NCI-H524 treated with DMSO at 0.1 percent for 48 hours (cell line): Measurements from ENCODE around the gene GNAO1.

Experiments used
- DNase-seq: peaks from one replicate; lab custom pipeline; 2025; lab: John Stamatoyannopoulos, UW

GNAO1 gene

DNA sequence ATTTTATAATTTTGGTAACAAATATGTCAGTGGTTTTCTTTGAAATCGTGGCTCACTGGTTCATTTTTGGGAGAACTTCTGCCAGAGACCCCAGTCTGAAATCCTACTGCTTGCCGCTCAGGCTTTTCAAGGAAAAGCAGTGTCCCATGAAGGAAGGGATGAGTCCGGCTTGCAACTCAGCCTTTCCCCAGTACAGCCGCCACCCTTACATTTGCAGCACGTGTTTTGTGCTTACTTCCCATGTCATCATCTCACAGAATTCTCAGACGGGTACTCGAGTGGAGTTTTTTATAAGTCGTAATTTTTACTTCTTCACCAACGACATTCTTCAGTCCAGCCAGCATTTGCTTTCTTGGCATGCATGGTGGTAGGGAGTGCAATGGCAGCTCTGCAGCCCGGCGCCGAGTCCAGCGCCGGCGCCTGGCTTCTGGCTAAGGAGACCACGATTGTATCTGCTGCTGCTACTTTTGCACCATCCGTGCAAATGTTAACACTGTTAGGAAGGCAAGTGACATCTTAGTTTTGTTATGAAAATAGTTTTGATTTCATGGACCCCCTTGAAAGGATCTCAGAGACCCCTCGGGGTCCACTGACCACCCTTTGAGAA is 123.1 kb downstream of the GNAO1 start:
- no peak for DNase-seq

DNA sequence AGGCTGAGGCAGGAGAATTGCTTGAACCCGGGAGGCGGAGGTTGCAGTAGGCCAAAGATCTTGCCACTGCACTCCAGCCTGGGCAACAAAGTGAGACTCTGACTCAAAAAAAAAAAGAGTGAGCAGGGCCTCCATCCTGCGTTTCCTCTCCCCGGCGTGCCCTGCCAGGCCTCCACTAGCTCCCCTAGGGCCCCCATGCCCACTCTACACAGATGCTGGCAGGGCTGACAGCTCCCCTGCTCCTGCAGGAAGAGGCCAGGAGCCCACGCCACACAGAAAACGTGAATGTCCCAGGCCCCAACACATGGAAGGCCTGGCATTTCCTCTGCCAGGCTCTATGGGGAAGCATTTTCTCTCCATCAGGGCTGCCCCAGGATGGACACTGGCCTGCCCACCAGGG is 124.7 kb downstream of the GNAO1 start:
- DNase-seq: no peak

DNA sequence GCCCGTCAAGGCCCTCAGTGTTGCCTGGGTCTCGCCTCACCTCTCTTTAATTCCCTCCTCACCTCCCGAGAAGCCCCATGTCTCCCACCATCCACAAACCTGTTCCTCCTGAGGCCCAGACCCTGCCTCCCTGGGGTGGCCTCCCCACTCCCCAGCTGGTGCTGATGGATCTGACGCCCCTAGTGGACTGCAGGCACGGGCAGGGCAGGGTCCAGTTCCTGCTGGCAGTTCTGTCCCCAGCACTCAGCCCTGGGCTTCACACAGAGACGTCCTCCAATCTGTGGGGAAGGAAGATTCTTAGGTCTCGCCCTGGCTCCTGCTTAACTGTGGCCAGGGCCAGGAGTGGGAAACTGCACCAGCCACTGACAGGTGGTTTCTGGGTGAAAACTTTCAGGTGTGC is 125.3 kb downstream of the GNAO1 start:
- DNase-seq: no peak

DNA sequence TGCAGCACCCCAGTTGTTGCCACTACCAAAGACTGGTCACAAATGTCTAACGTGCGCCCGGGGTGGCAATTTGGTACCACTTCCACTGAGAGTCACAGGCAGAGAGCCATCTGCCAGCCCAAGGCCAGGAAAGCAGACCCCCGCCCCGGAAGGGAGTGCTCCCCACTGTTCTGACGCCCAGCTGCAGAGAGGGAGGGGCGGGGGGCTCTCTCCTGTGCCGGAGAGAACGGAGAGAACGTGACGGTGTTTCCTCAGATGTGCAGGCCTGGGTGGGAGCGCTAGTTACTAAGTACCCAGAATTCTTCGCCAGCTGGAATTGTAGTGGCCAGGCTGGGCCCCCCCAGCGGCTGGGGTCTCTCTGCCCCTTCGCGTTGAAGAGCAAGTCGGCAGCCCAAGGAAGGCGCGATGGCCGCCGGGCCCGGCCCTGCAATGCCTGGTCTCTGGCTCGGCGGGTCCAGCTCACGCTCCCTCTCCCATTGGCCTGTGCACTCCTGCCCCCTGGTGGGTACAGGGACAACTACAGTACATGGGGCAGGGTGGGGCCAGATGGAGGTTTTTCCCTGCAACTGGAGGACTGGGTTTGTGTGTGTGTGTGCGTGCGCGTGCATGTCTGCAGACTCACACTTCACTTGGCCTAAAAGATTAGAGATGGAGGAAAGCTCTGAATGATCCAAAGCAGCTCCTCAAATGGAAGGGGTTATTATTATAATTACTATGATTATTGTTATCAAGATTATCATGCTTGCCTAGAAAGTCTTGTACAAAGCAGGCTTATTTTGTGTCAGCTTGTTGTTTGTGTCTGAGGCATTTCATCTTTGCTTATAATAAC is 126.9 kb downstream of the GNAO1 start:
- DNase-seq: no peak

- no peak for DNase-seq
Measured at GRCh38 chr16:56318827-56319140, 127.5 kb downstream of the GNAO1 start.

DNA sequence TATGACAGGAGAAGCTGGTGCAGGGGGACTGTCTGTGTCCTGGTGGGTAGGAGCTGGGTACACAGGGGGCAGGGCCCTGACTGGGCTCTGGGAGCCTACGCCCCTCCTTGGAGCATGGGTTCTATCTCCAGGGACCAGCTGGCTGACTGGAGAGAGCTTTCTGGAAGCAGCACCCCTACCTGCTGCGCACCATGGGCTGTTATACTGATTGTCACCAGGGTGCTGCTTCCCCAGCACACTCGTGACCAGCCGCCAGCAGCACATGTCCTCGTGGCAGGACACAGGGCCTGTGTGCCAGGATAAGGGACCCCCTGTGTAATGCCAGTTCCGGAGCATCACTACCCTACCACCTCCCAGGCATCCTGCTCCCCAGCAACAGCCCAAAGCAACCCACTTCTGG is 128.1 kb downstream of the GNAO1 start:
- DNase-seq: no peak

DNA sequence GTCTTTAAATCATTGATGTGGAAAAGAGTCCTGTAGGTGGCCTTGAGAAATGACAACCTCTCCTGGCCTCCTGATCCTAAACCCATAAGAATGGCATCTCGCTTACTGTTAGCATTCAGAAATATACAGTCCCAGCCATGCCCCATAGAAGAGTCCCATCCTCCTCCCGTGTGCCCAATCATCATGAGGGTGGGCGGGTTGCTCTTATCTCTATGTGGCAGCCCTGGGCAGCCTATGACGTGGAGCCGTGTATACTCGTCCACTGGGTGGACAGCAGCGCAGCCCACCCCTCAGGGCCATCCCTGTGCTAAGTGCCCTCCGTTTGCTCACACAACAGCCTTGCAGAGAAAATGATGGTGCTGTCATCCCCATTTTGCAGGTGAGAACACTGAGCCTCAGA is 128.8 kb downstream of the GNAO1 start:
- DNase-seq: no peak

GRCh38 chr16:56320811-56321558 is 129.7 kb downstream of the GNAO1 start:
- DNase-seq: no peak

GRCh38 chr16:56321571-56321970 is 130.3 kb downstream of the GNAO1 start:
- DNase-seq: no peak

DNA sequence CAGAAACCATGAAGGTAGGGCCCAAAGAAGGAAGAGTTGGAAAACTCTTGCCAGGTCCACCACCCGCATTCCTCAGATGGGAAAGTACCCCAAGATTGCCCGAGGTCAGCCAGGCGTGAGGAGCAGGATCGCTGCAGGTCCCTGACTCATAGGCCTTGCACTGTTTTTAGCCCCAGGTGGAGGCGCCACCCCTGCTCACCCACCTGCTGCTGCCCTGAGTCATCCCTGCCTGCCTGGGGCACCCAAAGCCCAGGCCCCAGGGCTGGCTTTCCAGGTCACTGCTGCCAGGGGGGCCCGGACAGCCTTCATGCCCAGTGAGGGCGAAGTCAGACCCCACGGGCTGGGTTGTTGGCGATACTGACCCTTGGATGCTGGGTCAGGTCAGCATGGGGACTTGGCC is 133.1 kb downstream of the GNAO1 start:
- no peak for DNase-seq

DNA sequence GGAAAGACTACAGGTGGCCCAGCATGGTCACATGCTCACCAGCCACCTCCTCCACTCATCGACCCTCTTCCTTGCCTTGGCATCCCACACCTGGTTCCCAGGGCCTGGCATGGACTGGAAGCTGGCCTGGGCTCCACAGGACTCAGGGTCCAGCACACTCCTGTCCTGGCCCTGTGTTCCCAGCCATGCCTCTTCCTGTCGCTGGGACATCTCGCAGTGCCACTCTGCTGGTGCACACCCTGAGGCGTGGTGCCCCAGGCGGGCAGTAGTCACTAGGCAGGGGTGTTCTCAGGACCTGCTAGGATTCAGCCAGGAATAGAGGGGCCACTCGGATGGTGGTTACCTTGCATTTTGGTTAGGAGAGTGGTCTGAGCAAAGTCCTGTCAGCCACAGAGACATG is 134.7 kb downstream of the GNAO1 start:
- DNase-seq: no peak

- no peak for DNase-seq
Measured at GRCh38 chr16:56327071-56327928, 136.0 kb downstream of the GNAO1 start.

GRCh38 chr16:56327929-56328258 is 136.6 kb downstream of the GNAO1 start:
- no peak for DNase-seq

DNA sequence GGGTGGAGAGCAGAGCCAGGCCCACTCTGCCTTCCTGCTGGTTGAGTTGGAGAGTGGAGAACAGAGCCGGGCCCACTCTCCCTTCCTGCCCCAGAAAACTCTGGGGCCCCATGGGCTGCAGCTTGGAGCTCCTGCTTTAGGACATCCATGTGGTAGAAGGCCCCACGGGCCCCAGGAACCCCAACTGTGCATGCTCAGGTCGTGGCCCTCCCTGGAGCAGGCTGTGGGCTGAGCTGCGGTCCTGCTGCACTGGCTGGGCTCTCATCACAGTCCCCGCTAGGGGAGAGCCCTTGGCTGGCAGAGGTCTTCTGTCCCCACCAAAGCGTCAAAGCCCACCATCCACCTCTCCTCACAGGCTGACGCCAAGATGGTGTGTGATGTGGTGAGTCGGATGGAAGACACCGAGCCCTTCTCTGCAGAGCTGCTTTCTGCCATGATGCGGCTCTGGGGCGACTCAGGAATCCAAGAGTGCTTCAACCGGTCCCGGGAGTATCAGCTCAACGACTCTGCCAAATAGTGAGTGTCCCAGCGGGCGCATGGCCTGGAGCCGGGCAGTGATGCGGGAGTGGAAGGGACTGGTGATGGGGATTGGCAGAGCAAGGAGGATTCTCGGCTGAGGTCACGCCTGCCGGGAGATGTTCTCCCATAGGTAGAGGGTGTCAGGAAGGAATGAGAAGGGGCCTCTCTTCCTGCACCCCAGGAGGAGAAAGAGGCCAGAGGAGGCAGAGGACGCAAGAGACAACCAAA is 137.2 kb downstream of the GNAO1 start:
- DNase-seq: no peak

- no peak for DNase-seq
Measured at GRCh38 chr16:56329887-56330286, 138.6 kb downstream of the GNAO1 start.

GRCh38 chr16:56330476-56330875 is 139.2 kb downstream of the GNAO1 start:
- no peak for DNase-seq

GRCh38 chr16:56331399-56331798 is 140.1 kb downstream of the GNAO1 start:
- no peak for DNase-seq

- no peak for DNase-seq
Measured at GRCh38 chr16:56331915-56332314, 140.6 kb downstream of the GNAO1 start.

GRCh38 chr16:56332464-56333079 is 141.3 kb downstream of the GNAO1 start:
- no peak for DNase-seq

DNA sequence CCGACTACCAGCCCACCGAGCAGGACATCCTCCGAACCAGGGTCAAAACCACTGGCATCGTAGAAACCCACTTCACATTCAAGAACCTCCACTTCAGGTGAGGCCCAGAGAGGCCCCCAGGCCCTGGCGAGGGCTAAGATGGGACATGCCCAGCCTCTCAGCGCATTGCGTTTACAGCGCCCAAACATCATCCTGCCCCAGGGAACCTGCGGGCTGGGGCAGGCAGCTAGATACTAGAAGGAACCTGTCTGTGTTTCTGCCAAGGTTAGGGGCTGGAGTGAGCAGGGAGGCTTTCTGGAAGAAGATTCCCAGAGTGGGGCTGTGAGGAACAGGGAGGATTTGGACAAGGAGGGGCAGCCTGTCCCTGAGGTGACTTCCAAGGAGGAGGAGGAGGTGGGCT is 143.5 kb downstream of the GNAO1 start:
- no peak for DNase-seq

DNA sequence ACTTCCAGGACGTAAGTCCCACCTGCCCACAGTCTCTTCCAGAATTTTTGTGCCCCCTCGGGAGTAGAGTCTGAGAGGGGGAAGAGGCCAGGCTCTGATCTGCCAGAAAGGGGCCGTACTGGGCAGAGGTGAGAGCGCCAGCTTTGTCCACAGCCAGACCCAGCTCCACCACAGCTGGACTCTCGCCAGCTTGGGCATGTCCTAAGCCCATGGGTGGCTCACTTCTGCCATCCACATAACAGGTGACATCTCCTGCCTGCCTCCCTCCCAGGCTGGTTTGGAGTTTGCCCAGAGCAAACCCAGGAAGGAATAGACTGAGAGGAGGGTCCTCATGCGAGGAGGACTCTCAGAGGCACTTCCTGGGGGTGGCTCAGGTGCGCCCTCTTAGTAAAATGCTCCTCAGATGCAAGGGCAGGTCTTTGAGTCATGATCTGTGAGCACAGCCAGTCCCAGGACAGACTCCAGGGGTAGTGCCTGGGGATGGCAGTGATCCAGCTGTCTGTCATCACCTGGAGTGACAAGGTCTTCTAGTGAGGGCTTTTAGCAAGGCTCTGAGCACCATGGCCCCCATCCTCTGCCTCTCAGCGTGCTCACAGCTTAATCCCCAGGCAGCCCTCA is 144.9 kb downstream of the GNAO1 start:
- no peak for DNase-seq
